Measurements from ENCODE around the gene EPC2.

Gene EPC2

GRCh38 chr2:148832637-148833036, 188.1 kb downstream of the EPC2 start:
- H3K27ac ChIP-seq (ENCODE audit: low read length), result no peak overlapping the region
- no peaks in the 10 kb centered on the region for H3K36me3 ChIP-seq (ENCODE audit: control insufficient read depth in 2 of 2, insufficient read depth in 2 of 2, low read length in 2 of 2)
- H3K4me3 ChIP-seq (ENCODE audit: low read length in 2 of 2), result no peak overlapping the region
- H3K27me3 ChIP-seq (ENCODE audit: control insufficient read depth in 1 of 2, insufficient read depth in 2 of 2, low read length in 2 of 2), result no peaks in the 10 kb centered on the region
- H3K9ac ChIP-seq (ENCODE audit: low read length in 2 of 2), result no peak overlapping the region
- H3K9me3 ChIP-seq (ENCODE audit: control insufficient read depth in 2 of 2, low read length in 2 of 2), result no peaks in the 10 kb centered on the region
- no peaks in the 10 kb centered on the region for H3K4me1 ChIP-seq (ENCODE audit: control insufficient read depth, insufficient read depth, low read length)

Measured in stomach smooth muscle (tissue), 2 donors.